Nephron progenitor cell (in vitro differentiated cells): ENCODE results near the gene ABHD15.

Experiments used
- DNase-seq: peaks from one replicate; pipeline ENCODE4 v3.0.0; 2021
- H3K27ac Mint-ChIP-seq: 2 replicates; pipeline ENCODE4 v1.8.0; 2021; ENCODE audit warnings: mild to moderate bottlenecking, moderate library complexity, mixed read lengths
- H3K27me3 Mint-ChIP-seq: 2 replicates; pipeline ENCODE4 v1.8.0; 2021; ENCODE audit warnings: mild to moderate bottlenecking, low read depth, mixed read lengths; ENCODE audit not compliant: poor library complexity
- H3K36me3 Mint-ChIP-seq: 2 replicates; pipeline ENCODE4 v1.8.0; 2021; ENCODE audit warnings: low read depth, mixed read lengths
- H3K4me1 Mint-ChIP-seq: 2 replicates; pipeline ENCODE4 v1.8.0; 2021; ENCODE audit warnings: mixed read lengths
- H3K4me3 Mint-ChIP-seq: 2 replicates; pipeline ENCODE4 v1.8.0; 2021; ENCODE audit warnings: mild to moderate bottlenecking, moderate library complexity, mixed read lengths
- H3K9me3 Mint-ChIP-seq: 2 replicates; pipeline ENCODE4 v1.8.0; 2021; ENCODE audit warnings: mild to moderate bottlenecking, moderate library complexity, mixed read lengths
- CTCF ChIP-seq: fragments of 200-600 bp; sonication (generic); IDR thresholded peaks from 2 replicates; pipeline ENCODE4 v1.5.0; 2021; ENCODE audit warnings: antibody characterized with exemption

The ABHD15 gene

GRCh38 chr17:29608986-29609385 lies 42.1 kb upstream of the ABHD15 start:
- Mint-ChIP-seq H3K27ac (no peak overlapping the region), H3K9me3 (no peaks in the 10 kb centered on the region), H3K4me1 (peaks cover 9% of the 10 kb centered on the region), H3K36me3 (no peaks in the 10 kb centered on the region), H3K4me3 (no peak overlapping the region), H3K27me3 (peaks cover 8% of the 10 kb centered on the region)
- DNase-seq, result no peak
- no peak for TF ChIP-seq CTCF

GRCh38 chr17:29607557-29608195 lies 40.8 kb upstream of the ABHD15 start:
- H3K4me1 Mint-ChIP-seq, result peaks cover 5% of the 10 kb centered on the region
- TF ChIP-seq CTCF, result no peak
- H3K27me3 Mint-ChIP-seq, result peaks cover 3% of the 10 kb centered on the region
- no peaks in the 10 kb centered on the region for H3K9me3 Mint-ChIP-seq
- no peak for DNase-seq
- H3K27ac Mint-ChIP-seq, result no peak overlapping the region
- no peak overlapping the region for H3K4me3 Mint-ChIP-seq
- no peaks in the 10 kb centered on the region for H3K36me3 Mint-ChIP-seq

- TF ChIP-seq CTCF, result no peak
- H3K27ac Mint-ChIP-seq, result no peak overlapping the region
Observed at GRCh38 chr17:29603109-29603674, 36.4 kb upstream of the ABHD15 start.

GRCh38 chr17:29597361-29598172 lies 30.7 kb upstream of the ABHD15 start:
- Mint-ChIP-seq H3K27ac (peak overlapping the region; percentile 72), H3K9me3 (no peaks in the 10 kb centered on the region), H3K4me1 (peaks cover 74% of the 10 kb centered on the region), H3K36me3 (no peaks in the 10 kb centered on the region), H3K4me3 (peak overlapping the region; percentile 66), H3K27me3 (peaks cover 10% of the 10 kb centered on the region)
- no peak for DNase-seq
- no peak for TF ChIP-seq CTCF

More at GRCh38 chr17:29603109-29603674, 36.4 kb upstream of the ABHD15 start:
- H3K36me3 Mint-ChIP-seq, result no peaks in the 10 kb centered on the region
- H3K27me3 Mint-ChIP-seq, result peaks cover 7% of the 10 kb centered on the region
- no peaks in the 10 kb centered on the region for H3K9me3 Mint-ChIP-seq
- no peak overlapping the region for H3K4me3 Mint-ChIP-seq
- DNase-seq, result no peak
- H3K4me1 Mint-ChIP-seq, result peaks cover 35% of the 10 kb centered on the region

GRCh38 chr17:29596811-29597210 lies 30.0 kb upstream of the ABHD15 start:
- DNase-seq, result no peak
- peaks cover 80% of the 10 kb centered on the region for H3K4me1 Mint-ChIP-seq
- no peak overlapping the region for H3K4me3 Mint-ChIP-seq
- no peak overlapping the region for H3K27ac Mint-ChIP-seq
- no peak for TF ChIP-seq CTCF
- H3K27me3 Mint-ChIP-seq, result peaks cover 16% of the 10 kb centered on the region
- no peaks in the 10 kb centered on the region for H3K9me3 Mint-ChIP-seq
- no peaks in the 10 kb centered on the region for H3K36me3 Mint-ChIP-seq
